Upper lobe of left lung (tissue), 6 donors: Measurements from ENCODE around the gene OR52B2. TPM values are rescaled to one million over a fixed set of nuclear protein-coding genes. Genes with fewer than 3 reads are reported as not detected.

Experiments used
- ATAC-seq, 2 donors: fragments of 200-7000 bp; cut with Tn5 transposase; one replicate each; pipeline ENCODE4 v1.9.1; 2022; ENCODE audit warnings: mild to moderate bottlenecking in 2 of 2, moderate library complexity in 2 of 2; ENCODE audit not compliant: low FRiP score in 2 of 2
- DNase-seq, 2 donors: peaks; one replicate each; pipeline ENCODE4 v3.0.0-alpha.2; 2019 to 2020
- H3K27ac ChIP-seq, 4 donors: fragments of 200-600 bp; sonication (generic); one replicate each; pipeline ENCODE4 v1.5.1; 2016 to 2019
- H3K27me3 ChIP-seq, 4 donors: fragments of 200-600 bp; sonication (generic); one replicate each; pipeline ENCODE4 v1.5.1; 2017 to 2019
- H3K36me3 ChIP-seq, 4 donors: fragments of 200-600 bp; sonication (generic); one replicate each; pipeline ENCODE4 v1.5.1; 2016 to 2019
- H3K4me1 ChIP-seq, 4 donors: fragments of 200-600 bp; sonication (generic); one replicate each; pipeline ENCODE4 v1.5.1; 2018 to 2019
- H3K4me3 ChIP-seq, 4 donors: fragments of 200-600 bp; sonication (generic); one replicate each; pipeline ENCODE4 v1.5.1; 2017 to 2019; ENCODE audit warnings: mild to moderate bottlenecking in 2 of 4, moderate library complexity in 1 of 4
- H3K9me3 ChIP-seq, 4 donors: fragments of 200-600 bp; sonication (generic); one replicate each; pipeline ENCODE4 v1.5.1; 2018 to 2019
- CTCF ChIP-seq, 6 experiments: fragments of 450-650 bp in 4 of 6; fragments of 200-600 bp in 2 of 6; sonication (generic) in 2 of 6; IDR thresholded peaks; one replicate each; pipeline ENCODE4 v1.5.1; 2016 to 2019; ENCODE audit warnings: antibody characterized with exemption in 6 of 6
- EP300 ChIP-seq, 4 donors: sonication (generic); formaldehyde crosslinking; IDR thresholded peaks; one replicate each; pipeline ENCODE4 v1.5.1; 2017; ENCODE audit warnings: antibody characterized with exemption in 4 of 4, control low read depth in 2 of 4
- POLR2A ChIP-seq, 4 donors: fragments of 450-650 bp; IDR thresholded peaks; one replicate each; pipeline ENCODE4 v1.5.1; 2016 to 2017; ENCODE audit warnings: antibody characterized with exemption in 4 of 4, mild to moderate bottlenecking in 2 of 4
- POLR2AphosphoS5 ChIP-seq, 2 donors: sonication (generic); formaldehyde crosslinking; IDR thresholded peaks; one replicate each; pipeline ENCODE4 v1.5.1; 2017; ENCODE audit warnings: antibody characterized with exemption in 2 of 2
- WGBS, 2 donors: methylation state at CpG; one replicate each; pipeline ENCODE4 v1.1.5; 2017 to 2018; 5-methylcytosine and 5-hydroxymethylcytosine counted together
- total RNA-seq, 6 donors: library from RNA; depleted of rRNA in 4 of 6; stranded (reverse); fragments of >200 nt in 4 of 6; gene quantifications; one replicate each; pipeline versions ENCODE4 v1.1.0 to v1.2.1, GENCODE V29; 2016 to 2021
- donor health status: DM: no; HTN: no; CAD: no; lungs with moderate emphysema.
- donor health status: DM: no; HTN: yes; CAD: no; lungs with severe emphysema.

Gene OR52B2
- total RNA-seq, 6 donors from 2014 or later = 0.40 TPM; not detected in 5

GRCh38 chr11:6210274-6210955 is 40.3 kb upstream of the OR52B2 start:
- Histone ChIP-seq H3K9me3 (no peaks in the 10 kb centered on the region), H3K27ac (no peak overlapping the region), H3K27me3 (no peaks in the 10 kb centered on the region), H3K36me3 (peaks cover 10 to 91% (median 43%) of the 10 kb centered on the region in 4 donors), H3K4me3 (no peak overlapping the region), H3K4me1 (no peaks in the 10 kb centered on the region)
- no peak for TF ChIP-seq POLR2A (IDR thresholded peaks at IDR 0.05)
- TF ChIP-seq POLR2AphosphoS5 (IDR thresholded peaks at IDR 0.05) = no peak
- no peak for TF ChIP-seq CTCF (IDR thresholded peaks at IDR 0.05)
- no peak for TF ChIP-seq EP300 (IDR thresholded peaks at IDR 0.05)
- WGBS, 2 donors = 96 to 97% methylated on average over 9 of the region's 9 CpGs
- DNase-seq (no peak), ATAC-seq (no peak)

GRCh38 chr11:6209801-6210200 is 39.7 kb upstream of the OR52B2 start:
- WGBS, 2 donors = 95% methylated on average over 10 of the region's 12 CpGs; no CpG with 5 or more reads in 1 of the 2 donors
- Histone ChIP-seq H3K4me1 (no peaks in the 10 kb centered on the region), H3K4me3 (no peak overlapping the region), H3K9me3 (no peaks in the 10 kb centered on the region), H3K27ac (no peak overlapping the region), H3K36me3 (peaks cover 9 to 92% (median 39%) of the 10 kb centered on the region in 4 donors), H3K27me3 (no peaks in the 10 kb centered on the region)
- DNase-seq = peak in 1 of 2 donors; percentile 45
- TF ChIP-seq POLR2AphosphoS5 (IDR thresholded peaks at IDR 0.05) = no peak
- TF ChIP-seq CTCF (IDR thresholded peaks at IDR 0.05) = no peak
- TF ChIP-seq EP300 (IDR thresholded peaks at IDR 0.05) = no peak
- no peak for TF ChIP-seq POLR2A (IDR thresholded peaks at IDR 0.05)
- ATAC-seq = no peak

GRCh38 chr11:6206456-6207180 is 36.5 kb upstream of the OR52B2 start:
- no peaks in the 10 kb centered on the region for H3K4me1 ChIP-seq
- H3K9me3 ChIP-seq = no peaks in the 10 kb centered on the region
- no peak for TF ChIP-seq POLR2A (IDR thresholded peaks at IDR 0.05)
- TF ChIP-seq CTCF (IDR thresholded peaks at IDR 0.05) = no peak
- TF ChIP-seq EP300 (IDR thresholded peaks at IDR 0.05) = no peak
- TF ChIP-seq POLR2AphosphoS5 (IDR thresholded peaks at IDR 0.05) = no peak
- no peak overlapping the region for H3K27ac ChIP-seq
- no peak for DNase-seq
- WGBS, 2 donors = 81 to 85% methylated on average over 3 of the region's 3 CpGs
- no peaks in the 10 kb centered on the region for H3K27me3 ChIP-seq
- H3K4me3 ChIP-seq = no peak overlapping the region
- peaks cover 3 to 74% (median 20%) of the 10 kb centered on the region in 4 donors for H3K36me3 ChIP-seq
- ATAC-seq = no peak

- Histone ChIP-seq H3K27me3 (no peaks in the 10 kb centered on the region), H3K36me3 (peaks cover 3 to 61% (median 9%) of the 10 kb centered on the region in 4 donors), H3K9me3 (no peaks in the 10 kb centered on the region), H3K4me1 (peaks cover 0 to 3% (median 0%) of the 10 kb centered on the region in 4 donors), H3K27ac (peak within 1 kb of the TSS in 2 of 4 donors; percentile 7 to 82), H3K4me3 (no peak within 1 kb of the TSS)
- DNase-seq (no peak), ATAC-seq (no peak)
- TF ChIP-seq POLR2AphosphoS5 (IDR thresholded peaks at IDR 0.05) (no peak), EP300 (IDR thresholded peaks at IDR 0.05) (no peak), POLR2A (IDR thresholded peaks at IDR 0.05) (no peak), CTCF (IDR thresholded peaks at IDR 0.05) (no peak)
- WGBS, 2 donors = 88 to 100% methylated on average over 1 of the region's 1 CpG
These were observed 35.2 kb upstream of the OR52B2 start, which contains the start of gene C11orf42 for GRCh38 chr11:6205366-6205765. C11orf42 (plus strand) TSS chr11:6205557; CDS start chr11:6205616, 59 bp downstream.
